Testis (tissue), 2 donors: Measurements from ENCODE around the gene CD300E.

Experiments
- CTCF ChIP-seq, 3 experiments: fragments of 450-650 bp in 2 of 3; fragments of 200-600 bp in 1 of 3; sonication (generic) in 1 of 3; IDR thresholded peaks; one replicate each; pipeline ENCODE4 v1.5.1; 2016 to 2019; ENCODE audit warnings: antibody characterized with exemption in 3 of 3, mild to moderate bottlenecking in 2 of 3, moderate library complexity in 1 of 3
- POLR2A ChIP-seq: fragments of 450-650 bp; IDR thresholded peaks from one replicate; pipeline ENCODE4 v1.6.1; 2017; ENCODE audit warnings: antibody characterized with exemption, mild to moderate bottlenecking, moderate library complexity

DNA sequence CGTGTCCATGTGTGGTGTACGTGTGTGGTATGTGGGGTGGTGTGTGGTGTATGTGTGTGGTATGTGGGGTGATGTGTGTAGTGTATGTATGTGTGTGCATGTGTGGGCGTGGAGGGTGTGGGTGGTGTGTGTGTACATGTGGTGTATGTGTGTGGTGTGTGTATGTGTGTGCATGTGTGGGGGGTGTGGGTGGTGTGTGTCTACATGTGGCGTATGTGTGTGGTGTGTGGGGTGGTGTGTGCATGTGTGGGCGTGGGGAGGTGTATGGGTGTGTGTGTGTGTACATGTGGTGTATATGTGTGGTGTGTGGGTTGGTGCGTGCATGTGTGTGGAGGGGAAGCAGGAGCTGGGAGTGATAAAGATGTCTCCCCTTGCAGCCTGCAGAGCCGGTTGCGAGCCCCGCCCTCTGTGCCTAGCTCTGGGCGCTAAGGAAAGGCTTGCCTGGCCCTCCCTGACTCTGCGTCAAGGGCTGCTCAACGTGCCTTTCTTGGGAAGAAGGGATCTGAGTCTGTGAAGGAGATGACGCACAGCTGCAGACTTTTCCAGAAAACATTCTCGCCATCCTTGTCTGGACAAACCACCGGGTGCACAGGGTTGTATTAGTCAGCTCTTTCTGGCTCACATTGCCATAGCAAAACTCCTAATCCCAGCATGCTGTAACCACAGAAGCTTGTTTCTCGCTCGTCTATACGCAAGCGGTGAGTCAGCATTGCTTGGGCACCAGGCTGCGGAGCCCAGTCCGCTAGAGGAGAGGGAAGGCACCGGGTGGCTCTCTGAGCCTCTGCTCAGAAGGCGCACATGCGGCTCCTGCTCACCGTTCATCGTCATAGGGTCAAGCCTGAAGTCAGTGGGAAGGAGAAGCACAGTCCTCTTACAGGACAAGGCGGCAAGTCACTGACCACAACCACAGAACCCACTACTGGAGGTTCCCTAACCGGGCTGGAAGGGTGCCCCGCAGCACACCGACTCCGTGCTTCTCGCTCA is 54.2 kb downstream of the CD300E start:
- TF ChIP-seq CTCF (IDR thresholded peaks at IDR 0.05) (no peak), POLR2A (no peak)
